ENCODE data around the gene LRRC37B. TPM values are rescaled to one million over a fixed set of nuclear protein-coding genes. Genes with fewer than 3 reads are reported as not detected.
"Not testable (repeated sequence)": the region's sequence is repeated elsewhere in the genome, so short reads cannot be mapped to it uniquely, and the experiment has no call there.

Gene LRRC37B
- total RNA-seq, 4 donors from 2014 or later, result 13.2 to 23.5 (median 16.7) TPM

DNA sequence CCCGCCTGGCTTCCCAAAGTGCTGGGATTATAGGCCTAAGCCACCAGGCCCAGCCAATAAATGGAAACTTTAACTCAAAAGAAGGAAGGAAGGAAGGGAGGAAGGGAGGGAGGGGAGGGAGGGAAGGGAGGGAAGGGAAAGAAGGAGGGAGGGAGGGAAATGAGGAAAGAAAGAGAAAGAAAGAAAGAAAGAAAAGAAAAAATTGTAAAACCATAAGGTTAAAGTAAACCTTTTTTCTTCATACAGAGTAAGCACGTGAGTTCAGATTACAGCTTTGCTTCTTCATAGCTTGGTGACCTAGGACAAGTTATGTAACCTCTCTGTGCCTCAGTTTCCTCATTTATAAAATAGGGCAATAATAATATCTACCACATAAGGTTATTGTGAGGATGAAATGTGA is 26.0 kb downstream of the LRRC37B start:
- Histone ChIP-seq H3K27me3 (no peaks in the 10 kb centered on the region), H3K4me1 (no peaks in the 10 kb centered on the region), H3K27ac (no peak overlapping the region), H3K36me3 (peaks cover 0 to 56% of the 10 kb centered on the region in 2 donors), H3K9me3 (no peaks in the 10 kb centered on the region), H3K4me3 (no peak overlapping the region)
- TF ChIP-seq POLR2A (IDR thresholded peaks at IDR 0.05) (no peak), EP300 (IDR thresholded peaks at IDR 0.05) (no peak), POLR2AphosphoS5 (IDR thresholded peaks at IDR 0.05) (no peak)
- TF ChIP-seq, protein P1, sequence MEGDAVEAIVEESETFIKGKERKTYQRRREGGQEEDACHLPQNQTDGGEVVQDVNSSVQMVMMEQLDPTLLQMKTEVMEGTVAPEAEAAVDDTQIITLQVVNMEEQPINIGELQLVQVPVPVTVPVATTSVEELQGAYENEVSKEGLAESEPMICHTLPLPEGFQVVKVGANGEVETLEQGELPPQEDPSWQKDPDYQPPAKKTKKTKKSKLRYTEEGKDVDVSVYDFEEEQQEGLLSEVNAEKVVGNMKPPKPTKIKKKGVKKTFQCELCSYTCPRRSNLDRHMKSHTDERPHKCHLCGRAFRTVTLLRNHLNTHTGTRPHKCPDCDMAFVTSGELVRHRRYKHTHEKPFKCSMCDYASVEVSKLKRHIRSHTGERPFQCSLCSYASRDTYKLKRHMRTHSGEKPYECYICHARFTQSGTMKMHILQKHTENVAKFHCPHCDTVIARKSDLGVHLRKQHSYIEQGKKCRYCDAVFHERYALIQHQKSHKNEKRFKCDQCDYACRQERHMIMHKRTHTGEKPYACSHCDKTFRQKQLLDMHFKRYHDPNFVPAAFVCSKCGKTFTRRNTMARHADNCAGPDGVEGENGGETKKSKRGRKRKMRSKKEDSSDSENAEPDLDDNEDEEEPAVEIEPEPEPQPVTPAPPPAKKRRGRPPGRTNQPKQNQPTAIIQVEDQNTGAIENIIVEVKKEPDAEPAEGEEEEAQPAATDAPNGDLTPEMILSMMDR (IDR thresholded peaks at IDR 0.05), result no peak
- ATAC-seq, result no peak
- WGBS, 2 donors (ENCODE audit: low coverage in 1 of 2), result 95 to 100% methylated on average over 1 of the region's 2 CpGs

DNA sequence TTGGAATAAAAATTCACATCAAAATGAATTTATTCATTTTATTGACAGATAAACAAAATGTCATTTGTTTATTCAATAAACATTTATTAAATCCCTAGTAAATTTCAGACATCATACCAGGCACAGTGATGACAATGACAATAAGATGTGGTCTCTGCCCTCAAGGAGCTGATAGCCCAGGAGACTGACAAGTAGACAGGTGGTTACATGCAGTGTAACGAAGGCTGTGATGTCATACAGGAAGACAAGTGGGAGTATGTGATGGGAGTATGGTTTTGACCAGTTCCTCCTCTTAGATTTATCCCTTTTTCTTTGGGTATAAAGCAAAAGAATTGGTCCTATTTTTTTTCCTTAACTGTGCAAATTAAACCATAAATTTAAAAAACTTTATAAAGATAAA is 26.6 kb downstream of the LRRC37B start:
- H3K9me3 ChIP-seq, H3K27me3 ChIP-seq, ATAC-seq: not testable (repeated sequence)

DNA sequence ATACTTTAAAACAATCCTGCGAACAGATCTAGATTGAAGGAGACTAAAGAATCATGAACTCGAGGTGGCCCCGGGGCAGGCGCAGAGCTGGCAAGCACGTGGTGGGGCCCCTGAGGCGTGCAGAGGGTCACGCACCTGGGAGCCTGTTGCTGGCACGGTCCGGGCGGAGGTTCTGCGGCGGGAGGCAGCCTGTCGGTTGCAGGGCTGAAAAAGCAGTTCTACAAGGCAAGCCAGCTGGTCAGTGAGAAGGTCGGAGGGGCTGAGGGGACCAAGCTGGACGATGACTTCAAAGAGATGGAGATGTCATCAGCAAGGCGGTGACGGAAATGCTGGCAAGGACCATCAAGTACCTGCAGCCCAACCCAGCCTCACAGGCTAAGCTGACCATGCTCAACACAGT is 33.1 kb downstream of the LRRC37B start:
- not testable (repeated sequence) for H3K27me3 ChIP-seq, H3K27ac ChIP-seq, H3K4me1 ChIP-seq, H3K4me3 ChIP-seq, H3K9me3 ChIP-seq, ATAC-seq
- WGBS, 2 donors (ENCODE audit: low coverage in 1 of 2), result 69 to 89% methylated on average over 3 to 5 of the region's 17 CpGs
- H3K36me3 ChIP-seq, result peaks cover 0 to 68% of the 10 kb centered on the region in 2 donors

More for the DNA sequence above, 26.6 kb downstream of the LRRC37B start:
- peaks cover 0 to 62% of the 10 kb centered on the region in 2 donors for H3K36me3 ChIP-seq
- not testable (repeated sequence) for H3K27ac ChIP-seq, H3K4me3 ChIP-seq, H3K4me1 ChIP-seq
- 81 to 89% methylated on average over 1 of the region's 1 CpG for WGBS, 2 donors (ENCODE audit: low coverage in 1 of 2)

DNA sequence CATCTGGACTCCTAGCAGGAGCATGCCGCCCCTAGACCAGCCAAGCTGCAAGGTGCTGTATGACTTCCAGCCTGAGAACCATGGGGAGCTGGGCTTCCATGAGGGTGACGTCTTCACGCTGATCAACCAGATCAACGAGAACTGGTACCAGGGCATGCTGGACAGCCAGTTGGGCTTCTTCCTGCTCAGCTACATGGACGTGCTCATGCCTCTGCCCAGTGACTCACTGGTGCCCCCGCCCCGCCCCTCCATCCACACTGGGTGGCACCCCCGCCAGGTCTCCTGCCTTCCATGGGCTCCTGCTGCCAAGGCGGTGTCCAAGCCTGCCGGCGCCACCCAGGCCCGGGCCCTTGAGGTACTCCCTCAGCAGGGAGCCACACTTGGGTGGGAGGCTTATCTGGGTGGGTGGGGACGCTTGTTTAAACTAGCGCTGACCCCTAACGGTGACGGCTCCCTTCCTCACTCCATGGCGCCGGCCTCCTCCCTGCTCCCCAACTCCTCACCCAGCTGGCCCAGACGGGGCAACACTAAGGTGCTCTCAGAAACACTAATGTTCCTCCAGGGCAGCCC is 34.2 kb downstream of the LRRC37B start:
- WGBS, 2 donors (ENCODE audit: low coverage in 1 of 2), result 60 to 80% methylated on average over 1 of the region's 19 CpGs
- not testable (repeated sequence) for ATAC-seq, H3K27ac ChIP-seq, H3K9me3 ChIP-seq, H3K4me1 ChIP-seq, H3K4me3 ChIP-seq, H3K27me3 ChIP-seq
- peaks cover 0 to 67% of the 10 kb centered on the region in 2 donors for H3K36me3 ChIP-seq

DNA sequence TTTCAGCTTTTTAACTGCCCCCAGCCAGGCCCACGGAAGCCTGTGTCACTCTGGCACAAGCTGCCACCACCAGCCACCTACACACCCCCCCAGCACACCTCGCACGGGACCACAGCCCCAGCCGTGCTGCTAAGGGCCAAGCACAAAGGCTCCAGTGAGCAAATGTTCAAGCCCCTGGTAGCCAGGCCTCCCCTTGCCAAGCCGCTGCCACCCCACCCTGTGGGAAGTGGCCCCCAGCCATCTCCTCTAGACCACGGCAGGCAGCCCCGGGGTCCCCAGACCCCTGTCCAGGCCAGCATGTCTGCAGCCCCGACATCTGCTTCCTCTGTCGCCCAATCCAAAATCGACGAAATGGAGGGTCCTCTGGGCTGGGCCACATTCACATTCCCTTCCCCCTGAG is 35.1 kb downstream of the LRRC37B start:
- H3K27me3 ChIP-seq, H3K27ac ChIP-seq, H3K4me1 ChIP-seq, H3K4me3 ChIP-seq, ATAC-seq, H3K9me3 ChIP-seq: not testable (repeated sequence)
- WGBS, 2 donors (ENCODE audit: low coverage in 1 of 2), result no CpG with 5 or more reads among the region's 11 CpGs
- H3K36me3 ChIP-seq, result peaks cover 0 to 61% of the 10 kb centered on the region in 2 donors

DNA sequence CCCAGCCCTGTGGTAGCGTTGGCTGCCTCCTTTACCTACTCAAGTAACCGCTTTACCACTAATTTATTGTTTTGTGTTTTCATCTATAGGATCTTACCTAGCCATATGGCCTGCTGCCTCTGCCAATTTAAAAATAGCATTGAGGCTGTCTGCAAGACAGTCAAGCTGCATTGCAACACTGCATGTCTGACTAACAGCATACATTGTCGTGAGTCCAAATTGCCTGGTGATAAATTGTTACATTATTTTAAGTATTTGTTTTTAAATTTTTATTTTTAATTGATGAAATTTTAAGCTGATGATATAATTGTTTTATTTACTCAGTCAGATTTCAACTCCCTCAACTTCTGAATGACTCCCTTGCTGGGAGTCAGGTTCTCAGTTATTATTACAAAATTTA is 38.4 kb downstream of the LRRC37B start:
- H3K27ac ChIP-seq, H3K9me3 ChIP-seq, H3K27me3 ChIP-seq, H3K4me3 ChIP-seq, H3K4me1 ChIP-seq, ATAC-seq: not testable (repeated sequence)
- H3K36me3 ChIP-seq, result peaks cover 0 to 61% of the 10 kb centered on the region in 2 donors
- 84 to 93% methylated on average over 3 of the region's 3 CpGs for WGBS, 2 donors (ENCODE audit: low coverage in 1 of 2)

DNA sequence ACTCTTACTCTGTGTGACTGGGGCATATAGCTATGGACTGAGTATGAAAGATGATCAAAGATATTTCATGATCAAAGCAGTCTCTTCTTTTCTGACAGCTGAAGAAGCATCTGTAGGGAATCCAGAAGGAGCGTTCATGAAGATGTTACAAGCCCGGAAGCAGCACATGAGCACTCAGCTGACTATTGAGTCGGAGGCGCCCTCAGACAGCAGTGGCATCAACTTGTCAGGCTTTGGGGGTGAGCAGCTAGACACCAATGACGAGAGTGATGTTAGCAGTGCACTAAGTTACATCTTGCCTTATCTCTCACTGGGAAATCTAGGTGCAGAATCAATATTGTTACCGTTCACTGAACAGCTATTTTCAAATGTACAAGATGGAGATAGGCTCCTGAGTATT is 40.5 kb downstream of the LRRC37B start:
- peaks cover 0 to 51% of the 10 kb centered on the region in 2 donors for H3K36me3 ChIP-seq
- not testable (repeated sequence) for H3K4me3 ChIP-seq, H3K9me3 ChIP-seq, H3K27ac ChIP-seq, H3K27me3 ChIP-seq, ATAC-seq, H3K4me1 ChIP-seq
- WGBS, 2 donors (ENCODE audit: low coverage in 1 of 2), result 74 to 80% methylated on average over 3 to 4 of the region's 6 CpGs

DNA sequence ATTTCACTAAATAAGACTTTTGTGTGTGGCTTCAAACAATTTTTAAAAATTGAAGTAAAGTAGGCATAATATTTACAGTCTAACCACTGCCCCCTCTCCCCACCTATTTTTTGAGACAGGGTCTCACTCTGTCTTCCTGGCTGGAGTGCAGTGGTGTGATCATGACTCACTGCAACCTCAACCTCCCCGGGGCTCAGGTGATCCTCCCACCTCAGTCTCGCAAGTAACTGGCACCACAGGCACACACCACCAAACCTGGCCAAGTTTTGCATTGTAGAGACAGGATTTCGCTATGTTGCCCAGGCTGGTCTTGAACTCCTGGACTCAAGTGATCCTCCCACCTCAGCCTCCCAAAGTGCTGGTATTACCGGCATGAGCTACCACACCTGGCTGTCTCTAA is 47.8 kb downstream of the LRRC37B start:
- not testable (repeated sequence) for H3K4me1 ChIP-seq, ATAC-seq, H3K27ac ChIP-seq, H3K9me3 ChIP-seq, H3K27me3 ChIP-seq, H3K4me3 ChIP-seq
- no CpG with 5 or more reads among the region's 4 CpGs for WGBS, 2 donors (ENCODE audit: low coverage in 1 of 2)
- H3K36me3 ChIP-seq, result peaks cover 0 to 10% of the 10 kb centered on the region in 2 donors

DNA sequence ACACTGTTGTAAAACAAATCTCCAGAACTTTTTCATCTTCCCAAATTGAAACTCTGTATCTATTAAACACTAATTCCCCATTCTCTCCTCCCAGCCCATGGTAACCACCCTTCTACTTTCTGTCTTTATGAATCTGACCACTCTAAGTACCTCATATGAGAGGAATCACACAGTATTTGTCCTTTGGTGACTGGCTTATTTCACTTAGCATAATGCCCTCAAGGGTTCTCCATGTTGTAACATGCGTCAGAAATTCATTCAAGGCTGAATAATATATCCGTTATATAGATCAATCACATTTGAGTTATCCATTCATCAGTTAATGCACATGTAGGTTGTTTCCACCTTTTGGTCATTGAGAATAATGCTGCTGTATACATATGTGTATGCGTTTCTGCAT is 48.2 kb downstream of the LRRC37B start:
- H3K4me3 ChIP-seq, H3K36me3 ChIP-seq, ATAC-seq, H3K27me3 ChIP-seq, H3K4me1 ChIP-seq, H3K9me3 ChIP-seq, H3K27ac ChIP-seq: not testable (repeated sequence)
- 93 to 100% methylated on average over 1 to 2 of the region's 3 CpGs for WGBS, 2 donors (ENCODE audit: low coverage in 1 of 2)

DNA sequence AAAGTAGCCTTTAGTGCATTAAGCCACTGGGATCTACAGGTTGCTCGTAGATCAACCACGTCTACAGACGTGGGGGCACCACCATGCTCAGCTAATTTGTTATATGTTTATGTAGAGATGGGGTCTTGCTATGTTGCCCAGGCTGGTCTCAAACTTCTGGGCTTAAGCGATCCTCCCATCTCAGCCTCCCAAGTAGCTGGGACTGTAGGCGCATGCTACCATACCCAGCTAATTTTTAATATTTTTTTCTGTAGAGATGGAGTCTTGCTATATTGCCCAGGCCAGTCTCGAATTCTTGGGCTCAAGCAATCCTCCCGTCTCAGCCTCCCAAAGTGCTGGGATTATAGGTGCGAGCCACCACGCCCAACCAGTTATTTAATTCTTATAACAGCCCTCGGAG is 49.3 kb downstream of the LRRC37B start:
- not testable (repeated sequence) for H3K4me3 ChIP-seq, ATAC-seq, H3K4me1 ChIP-seq, H3K27me3 ChIP-seq, H3K9me3 ChIP-seq, H3K36me3 ChIP-seq, H3K27ac ChIP-seq
- 89 to 100% methylated on average over 2 to 5 of the region's 10 CpGs for WGBS, 2 donors (ENCODE audit: low coverage in 1 of 2)

DNA sequence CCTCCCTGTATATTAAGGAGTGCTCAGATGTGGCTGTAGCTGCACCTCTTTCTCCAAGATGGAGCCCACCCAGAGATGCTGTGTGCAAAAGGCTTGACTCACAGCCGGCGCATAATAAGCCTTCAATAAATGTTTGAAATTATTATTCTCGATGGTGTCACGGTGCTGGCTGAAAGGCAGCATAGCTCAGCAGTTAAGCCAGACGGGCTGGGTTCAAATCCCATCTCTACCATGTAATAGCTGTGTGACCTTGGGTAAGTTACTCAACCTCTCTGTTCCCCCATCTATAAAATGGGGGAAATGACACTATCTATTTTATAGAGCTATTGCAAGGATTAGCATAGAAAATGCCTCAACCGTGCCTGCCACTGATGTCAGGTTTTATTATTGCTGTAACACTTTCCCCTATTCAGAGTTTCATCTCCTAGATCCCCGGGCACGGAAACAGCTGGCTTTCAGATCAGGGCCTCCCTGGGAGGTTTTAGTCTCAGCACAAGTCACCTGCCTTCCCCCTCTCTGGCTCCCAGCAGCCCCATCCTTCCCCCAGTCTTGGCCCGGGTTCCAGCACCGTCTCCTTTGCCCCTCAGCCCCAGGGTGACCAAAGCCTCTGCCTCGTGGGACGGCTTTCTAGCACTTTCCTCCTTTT is 50.4 kb downstream of the LRRC37B start:
- not testable (repeated sequence) for H3K36me3 ChIP-seq, H3K27ac ChIP-seq, H3K9me3 ChIP-seq, H3K4me3 ChIP-seq, ATAC-seq, H3K4me1 ChIP-seq, H3K27me3 ChIP-seq
- 58 to 71% methylated on average over 6 of the region's 12 CpGs for WGBS, 2 donors (ENCODE audit: low coverage in 1 of 2)

DNA sequence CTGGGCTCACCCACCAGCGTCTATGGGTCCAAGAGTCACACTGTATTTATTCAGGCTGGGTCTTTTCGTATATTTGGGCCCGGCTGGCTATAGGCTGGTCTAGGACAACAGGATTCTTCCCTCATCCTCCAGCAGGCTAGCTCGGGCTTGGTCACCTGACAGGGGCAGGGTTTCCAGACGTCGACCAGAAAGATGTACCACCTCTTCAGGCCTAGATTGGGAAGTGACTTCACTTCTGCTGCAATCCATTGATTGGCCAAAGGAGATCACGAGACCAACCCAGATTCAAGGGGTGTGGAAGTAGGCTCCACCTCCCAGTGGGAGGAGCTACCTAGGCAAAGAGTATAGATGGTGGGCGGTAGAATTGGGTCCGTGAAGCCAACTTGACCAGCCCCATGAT is 53.5 kb downstream of the LRRC37B start:
- H3K27me3 ChIP-seq, H3K4me3 ChIP-seq, H3K9me3 ChIP-seq, H3K4me1 ChIP-seq, H3K27ac ChIP-seq, H3K36me3 ChIP-seq: not testable (repeated sequence)
- WGBS, 2 donors (ENCODE audit: low coverage in 1 of 2), result no CpG with 5 or more reads among the region's 9 CpGs
- peak; percentile 55 for ATAC-seq

All from gastroesophageal sphincter (tissue), 4 donors.